Measurements from ENCODE around the gene DMRTA2.

GRCh38 chr1:50471967-50472366 is 48.7 kb upstream of the DMRTA2 start:
- TF ChIP-seq CTBP1 (IDR thresholded peaks at IDR 0.05; ENCODE audit: borderline replicate concordance) (no peak), SUZ12 (IDR thresholded peaks at IDR 0.05) (no peak), SP1 (IDR thresholded peaks at IDR 0.05) (no peak), BHLHE40 (IDR thresholded peaks at IDR 0.05; ENCODE audit: borderline replicate concordance) (no peak), FOXM1 (IDR thresholded peaks at IDR 0.05; ENCODE audit: borderline replicate concordance) (no peak), TARDBP (IDR thresholded peaks at IDR 0.05) (no peak), ARNT (IDR thresholded peaks at IDR 0.05) (no peak), FOXA1 (IDR thresholded peaks at IDR 0.05) (no peak), PKNOX1 (IDR thresholded peaks at IDR 0.05) (no peak), ELF4 (IDR thresholded peaks at IDR 0.05) (no peak), ZNF384 (IDR thresholded peaks at IDR 0.05) (no peak), NFRKB (IDR thresholded peaks at IDR 0.05) (no peak), LEF1 (IDR thresholded peaks at IDR 0.05; ENCODE audit: borderline replicate concordance) (no peak), HDGF (IDR thresholded peaks at IDR 0.05; ENCODE audit: borderline replicate concordance) (no peak)

Data from HEK293T (cell line).